Adrenal gland (tissue), 5 donors: ENCODE data around the gene SLC31A2.

Experiments
- POLR2A ChIP-seq, 2 donors: fragments of 450-650 bp; IDR thresholded peaks; one replicate each; pipeline ENCODE4 v1.6.1; 2017; ENCODE audit warnings: antibody characterized with exemption in 2 of 2, mild to moderate bottlenecking in 2 of 2, moderate library complexity in 1 of 2
- TF ChIP-seq, protein P1 (sequence below), 6 experiments: fragments of 450-650 bp in 4 of 6; fragments of 200-600 bp in 2 of 6; sonication (generic) in 1 of 6; IDR thresholded peaks; 1 replicate in 5 of 6; 2 replicates in 1 of 6; pipeline versions ENCODE4 v1.5.1 to v1.8.0; 2016 to 2021; ENCODE audit warnings: antibody characterized with exemption in 6 of 6, mild to moderate bottlenecking in 2 of 6, moderate library complexity in 1 of 6
- donor health status: DM: no; HTN: no; CAD: no.

DNA sequence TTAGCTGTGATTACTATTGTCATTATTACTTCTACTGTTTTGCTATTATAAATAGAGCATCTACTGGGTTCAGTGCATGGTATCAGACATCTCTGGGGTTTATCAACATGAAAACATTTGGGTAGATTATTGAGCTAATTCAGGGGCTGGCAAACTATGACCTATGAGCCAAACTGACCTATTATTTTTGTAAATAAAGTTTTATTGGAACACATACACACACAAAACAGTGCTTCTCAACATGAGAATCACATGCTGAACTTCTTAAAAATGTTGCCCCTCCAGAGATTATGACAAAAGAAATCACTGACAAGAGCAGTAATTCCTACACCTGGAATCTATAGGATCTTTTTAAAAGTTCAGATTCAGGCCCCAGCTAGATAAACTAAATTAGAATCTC, 30.4 kb downstream of the SLC31A2 start:
- TF ChIP-seq, protein P1, sequence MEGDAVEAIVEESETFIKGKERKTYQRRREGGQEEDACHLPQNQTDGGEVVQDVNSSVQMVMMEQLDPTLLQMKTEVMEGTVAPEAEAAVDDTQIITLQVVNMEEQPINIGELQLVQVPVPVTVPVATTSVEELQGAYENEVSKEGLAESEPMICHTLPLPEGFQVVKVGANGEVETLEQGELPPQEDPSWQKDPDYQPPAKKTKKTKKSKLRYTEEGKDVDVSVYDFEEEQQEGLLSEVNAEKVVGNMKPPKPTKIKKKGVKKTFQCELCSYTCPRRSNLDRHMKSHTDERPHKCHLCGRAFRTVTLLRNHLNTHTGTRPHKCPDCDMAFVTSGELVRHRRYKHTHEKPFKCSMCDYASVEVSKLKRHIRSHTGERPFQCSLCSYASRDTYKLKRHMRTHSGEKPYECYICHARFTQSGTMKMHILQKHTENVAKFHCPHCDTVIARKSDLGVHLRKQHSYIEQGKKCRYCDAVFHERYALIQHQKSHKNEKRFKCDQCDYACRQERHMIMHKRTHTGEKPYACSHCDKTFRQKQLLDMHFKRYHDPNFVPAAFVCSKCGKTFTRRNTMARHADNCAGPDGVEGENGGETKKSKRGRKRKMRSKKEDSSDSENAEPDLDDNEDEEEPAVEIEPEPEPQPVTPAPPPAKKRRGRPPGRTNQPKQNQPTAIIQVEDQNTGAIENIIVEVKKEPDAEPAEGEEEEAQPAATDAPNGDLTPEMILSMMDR (IDR thresholded peaks at IDR 0.05) = no peak
- no peak for TF ChIP-seq POLR2A (IDR thresholded peaks at IDR 0.05)
